GM19328 (cell line): ENCODE data around the gene AOPEP.

Experiments
- ATAC-seq: cut with Tn5 transposase; IDR thresholded peaks from one replicate; pipeline ENCODE4 v1.9.1; 2021; ENCODE audit warnings: mild to moderate bottlenecking, moderate library complexity; ENCODE audit not compliant: unreplicated experiment

AOPEP gene

DNA sequence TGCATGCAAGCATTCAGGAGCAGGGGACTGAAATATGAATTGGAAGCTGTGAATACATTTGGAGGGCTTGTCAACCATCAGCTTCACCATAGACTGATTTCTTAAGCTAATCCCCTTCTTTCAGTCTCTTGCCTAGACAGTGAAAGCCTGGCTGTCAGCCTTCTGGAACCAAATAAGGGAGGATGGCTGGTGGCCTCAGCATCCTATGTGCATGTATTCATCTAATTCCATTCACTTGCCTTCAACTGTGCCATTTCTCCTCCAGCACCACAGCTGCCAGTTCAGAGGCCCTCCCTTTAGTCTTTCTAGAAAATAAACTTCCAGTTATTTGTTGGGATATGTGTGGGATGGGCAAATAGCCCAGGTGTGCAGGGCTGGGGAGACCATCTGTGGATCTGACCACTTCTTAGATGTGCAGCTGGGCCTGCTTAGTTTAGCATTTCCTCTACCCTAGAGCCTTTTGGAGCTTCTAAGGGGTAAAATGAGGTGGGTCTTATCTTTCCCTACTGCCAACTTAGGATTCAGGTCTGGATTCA is 62.1 kb downstream of the AOPEP start:
- ATAC-seq, result no peak

- no peak for ATAC-seq
Observed at GRCh38 chr9:94791435-94791834, 64.9 kb downstream of the AOPEP start.

GRCh38 chr9:94792511-94792910 is 66.0 kb downstream of the AOPEP start:
- no peak for ATAC-seq

GRCh38 chr9:94794476-94795167 is 68.1 kb downstream of the AOPEP start:
- ATAC-seq, result no peak

DNA sequence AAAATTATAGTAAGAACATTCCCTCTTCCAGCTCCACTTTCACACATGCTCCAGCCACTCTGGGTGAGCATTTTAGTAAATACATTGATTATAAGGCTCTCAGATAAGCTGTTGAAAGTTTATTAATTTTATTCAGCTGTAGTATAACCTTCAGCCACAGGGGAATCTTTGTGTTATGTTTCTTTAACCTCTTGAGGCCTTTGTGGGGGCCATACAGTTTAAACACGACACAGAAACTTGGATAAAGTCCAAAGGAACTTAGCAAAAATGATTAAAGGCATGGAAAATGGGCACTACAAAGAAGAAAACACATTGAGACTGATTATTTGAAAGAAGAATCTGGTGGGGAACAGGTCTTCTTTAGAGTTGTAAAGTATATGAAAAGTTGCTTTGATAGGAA is 70.2 kb downstream of the AOPEP start:
- no peak for ATAC-seq

- ATAC-seq, result no peak
Observed at GRCh38 chr9:94798201-94798600, 71.7 kb downstream of the AOPEP start.

DNA sequence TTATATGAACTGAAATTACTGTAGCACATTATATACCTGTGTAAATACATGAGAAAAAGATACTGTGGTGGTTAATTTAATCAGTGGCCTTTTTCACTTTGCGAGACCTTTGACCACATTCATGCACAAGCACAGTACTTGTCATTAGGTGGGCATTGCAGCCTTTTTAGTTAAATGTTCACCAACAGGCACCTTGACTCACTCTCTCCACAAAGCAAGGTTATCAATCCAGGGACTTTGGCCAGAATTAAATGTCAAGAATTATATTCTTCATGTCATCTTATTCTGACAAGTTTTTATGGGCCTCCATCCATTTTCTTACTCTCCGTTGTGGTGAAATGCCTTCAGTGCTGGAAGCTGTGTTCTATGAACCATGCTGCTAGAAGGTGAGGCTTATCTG is 72.2 kb downstream of the AOPEP start:
- no peak for ATAC-seq

DNA sequence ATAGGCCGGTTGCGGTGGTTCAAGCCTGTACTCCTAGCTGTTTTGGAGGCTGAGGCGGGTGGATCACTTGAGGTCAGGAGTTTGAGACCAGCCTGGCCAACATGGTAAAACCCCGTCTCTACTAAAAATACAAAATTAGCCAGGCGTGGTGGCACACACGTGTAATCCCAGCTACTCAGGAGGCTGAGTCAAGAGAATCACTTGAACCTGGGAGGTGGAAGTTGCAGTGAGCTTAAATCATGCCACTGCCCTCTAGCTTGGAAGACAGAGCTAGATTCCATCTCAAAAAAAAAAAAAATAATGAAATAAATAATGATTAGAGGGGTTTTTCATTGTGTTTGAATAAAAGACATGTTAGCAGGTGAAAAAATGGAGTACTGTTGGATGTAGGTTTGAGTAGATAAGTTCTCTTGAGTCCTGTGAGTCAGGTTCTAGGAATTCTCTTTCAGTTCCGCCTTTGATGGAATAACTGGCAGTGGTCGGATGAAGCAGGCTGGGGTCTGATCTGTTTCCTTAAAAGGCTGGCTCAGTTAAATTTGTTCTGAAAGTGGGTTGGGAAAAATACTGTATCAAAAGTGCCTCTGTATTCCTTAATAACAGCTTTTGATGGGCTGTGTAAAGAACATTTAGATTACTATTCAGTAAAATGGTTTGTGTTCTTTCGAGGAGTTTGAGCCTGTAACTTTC is 73.2 kb downstream of the AOPEP start:
- ATAC-seq, result no peak

DNA sequence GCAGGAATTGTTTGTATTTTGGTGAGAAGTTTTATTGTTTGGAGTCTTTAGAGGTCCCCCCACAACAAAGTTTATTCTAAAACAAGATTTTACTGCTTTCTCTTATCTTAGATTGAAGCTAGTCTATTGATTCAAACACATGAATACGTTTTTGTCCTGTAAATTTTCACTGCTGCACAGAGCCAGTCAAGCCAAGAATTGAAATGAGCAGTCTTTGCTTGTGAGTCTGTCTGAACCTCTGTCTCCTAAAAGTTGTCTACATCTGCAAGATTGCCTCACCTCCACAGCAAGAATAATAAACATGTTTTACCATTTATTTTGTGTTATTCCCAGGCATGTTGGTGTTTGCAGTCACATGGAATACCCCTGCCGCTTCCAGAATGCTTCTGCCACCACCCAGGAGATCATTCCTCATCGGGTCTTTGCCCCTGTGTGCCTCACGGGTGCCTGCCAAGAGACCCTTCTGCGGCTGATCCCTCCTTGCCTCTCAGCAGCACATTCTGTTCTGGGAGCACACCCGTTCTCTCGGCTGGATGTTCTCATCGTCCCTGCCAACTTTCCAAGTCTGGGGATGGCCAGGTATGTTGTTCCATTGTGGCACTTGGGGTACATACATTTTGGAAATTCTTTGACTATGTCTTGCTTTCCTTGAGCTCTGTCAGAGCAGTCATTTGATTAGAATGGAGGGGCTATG is 74.1 kb downstream of the AOPEP start:
- ATAC-seq, result no peak

- no peak for ATAC-seq
Observed at GRCh38 chr9:94801234-94801633, 74.7 kb downstream of the AOPEP start.

GRCh38 chr9:94801681-94802080 is 75.2 kb downstream of the AOPEP start:
- no peak for ATAC-seq

GRCh38 chr9:94802251-94802650 is 75.8 kb downstream of the AOPEP start:
- no peak for ATAC-seq

DNA sequence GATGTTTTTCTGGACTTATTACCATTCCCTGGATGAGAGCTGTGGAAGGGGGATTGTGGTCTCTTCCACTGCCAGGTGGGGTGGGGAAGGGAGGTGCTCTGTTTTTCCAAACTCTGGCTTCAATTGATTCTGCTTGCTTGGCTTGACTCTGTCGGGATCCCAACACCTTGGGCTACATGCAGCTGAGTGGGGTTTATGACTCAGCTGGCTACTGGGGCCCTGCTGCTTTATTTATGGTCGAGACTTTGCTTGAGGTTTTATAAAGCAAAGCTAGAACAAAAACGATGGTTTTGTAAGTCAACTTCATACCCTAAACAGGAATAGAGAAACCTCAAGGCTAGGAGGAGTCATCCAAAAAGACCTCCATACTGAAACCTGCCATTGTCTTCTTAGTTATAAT is 76.3 kb downstream of the AOPEP start:
- ATAC-seq, result no peak

DNA sequence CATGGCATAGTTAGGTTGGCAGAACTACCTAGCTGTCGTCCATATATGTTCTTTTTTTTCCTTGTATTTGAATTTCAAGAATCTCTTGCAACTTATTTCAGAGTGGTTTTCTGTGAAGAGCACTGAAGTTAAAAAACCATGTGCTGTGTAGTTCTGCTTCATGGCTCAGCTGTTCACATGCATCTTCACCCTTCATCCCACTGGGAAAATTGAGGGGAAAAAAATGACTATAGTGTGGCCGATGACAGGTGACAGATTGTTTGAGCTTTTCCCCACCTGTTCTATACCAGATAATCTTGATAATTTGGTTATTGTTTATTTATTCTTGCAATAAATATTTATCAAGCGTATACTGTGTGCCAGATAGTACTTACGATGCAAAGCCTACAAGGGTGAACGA is 77.8 kb downstream of the AOPEP start:
- ATAC-seq, result no peak

DNA sequence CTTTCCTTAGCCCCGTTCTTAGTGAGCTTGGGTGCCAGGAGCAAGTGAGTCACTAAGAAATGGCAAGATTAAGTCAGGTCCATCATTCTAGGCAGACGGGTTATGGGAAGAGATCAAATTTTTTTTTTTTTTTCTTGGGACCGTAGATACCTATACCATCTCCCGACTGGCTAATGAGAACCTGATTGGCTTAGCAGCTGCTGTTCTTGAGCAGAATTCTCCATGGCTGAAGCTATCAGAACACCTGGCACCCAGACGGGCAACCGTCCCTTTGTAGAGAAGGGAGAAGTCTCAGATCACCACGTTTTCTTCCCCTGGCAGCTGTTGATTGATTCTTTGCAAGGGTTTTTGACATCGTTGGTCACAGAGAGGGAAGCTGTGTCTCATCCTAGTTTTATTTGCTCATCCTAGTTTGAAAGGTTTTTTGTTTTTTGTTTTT is 78.6 kb downstream of the AOPEP start:
- no peak for ATAC-seq

- ATAC-seq, result no peak
Observed at GRCh38 chr9:94805585-94805984, 79.1 kb downstream of the AOPEP start.

GRCh38 chr9:94806307-94806893 is 79.9 kb downstream of the AOPEP start:
- no peak for ATAC-seq

- ATAC-seq, result no peak
Observed at GRCh38 chr9:94807556-94807955, 81.1 kb downstream of the AOPEP start.

GRCh38 chr9:94808926-94809700 is 82.6 kb downstream of the AOPEP start:
- no peak for ATAC-seq

- ATAC-seq, result no peak
Observed at GRCh38 chr9:94809778-94810177, 83.3 kb downstream of the AOPEP start.

GRCh38 chr9:94811074-94811473 is 84.6 kb downstream of the AOPEP start:
- no peak for ATAC-seq
